Stimulated activated CD4-positive, alpha-beta T cell treated with anti-CD3 and anti-CD28 coated beads, TNF-alpha, amount 100 ng/mL, for 4 hours (primary cell): Measurements from ENCODE around the gene MFAP2.
"Not testable (repeated sequence)": the region's sequence is repeated elsewhere in the genome, so short reads cannot be mapped to it uniquely, and the experiment has no call there.

ENCODE experiments used
- DNase-seq, 3 experiments: peaks; one replicate each; pipeline ENCODE4 v3.0.0-alpha.2; 2020; ENCODE audit warnings: low read depth in 3 of 3

Gene MFAP2

GRCh38 chr1:16929146-16930041, 51.0 kb downstream of the MFAP2 start:
- DNase-seq: not testable (repeated sequence)

GRCh38 chr1:16927711-16928485, 52.5 kb downstream of the MFAP2 start:
- no peak for DNase-seq

- DNase-seq: no peak
These were observed 53.2 kb downstream of the MFAP2 start for GRCh38 chr1:16927256-16927655.

- no peak for DNase-seq
These were observed 53.8 kb downstream of the MFAP2 start for GRCh38 chr1:16926491-16927073.

- DNase-seq: no peak
These were observed 54.6 kb downstream of the MFAP2 start for GRCh38 chr1:16925635-16926490.

- no peak for DNase-seq
These were observed 55.4 kb downstream of the MFAP2 start for GRCh38 chr1:16924919-16925477.
